Measurements from ENCODE around the gene MYZAP. TPM values are rescaled to one million over a fixed set of nuclear protein-coding genes. Genes with fewer than 3 reads are reported as not detected.
A peak's percentile ranks its signal among the peaks of the same experiment; 100 is the strongest.

MYZAP gene
- total RNA-seq, 3 donors from 2014 or later, result 12.1 to 23.0 (median 16.7) TPM

GRCh38 chr15:57619746-57620145 lies 28.0 kb downstream of the MYZAP start:
- Histone ChIP-seq H3K36me3 (peaks cover 3% of the 10 kb centered on the region), H3K27ac (no peak overlapping the region), H3K9me3 (no peaks in the 10 kb centered on the region), H3K4me1 (no peaks in the 10 kb centered on the region), H3K4me3 (no peak overlapping the region), H3K27me3 (no peaks in the 10 kb centered on the region)
- no peak for TF ChIP-seq CTCF (IDR thresholded peaks at IDR 0.05)
- TF ChIP-seq POLR2AphosphoS5 (IDR thresholded peaks at IDR 0.05), result no peak
- TF ChIP-seq POLR2A (IDR thresholded peaks at IDR 0.05), result no peak
- intact Hi-C loops (cut with DNase I; ENCODE audit: low total_unique reads), result no loop called here
- no peak for DNase-seq (ENCODE audit: low spot score in 2 of 2)

GRCh38 chr15:57624730-57625129 lies 33.0 kb downstream of the MYZAP start:
- TF ChIP-seq POLR2A (IDR thresholded peaks at IDR 0.05) (no peak), POLR2AphosphoS5 (IDR thresholded peaks at IDR 0.05) (no peak), CTCF (IDR thresholded peaks at IDR 0.05) (no peak)
- H3K27ac ChIP-seq, result no peak overlapping the region
- no peaks in the 10 kb centered on the region for H3K27me3 ChIP-seq
- no peak for DNase-seq (ENCODE audit: low spot score in 2 of 2)
- H3K9me3 ChIP-seq, result no peaks in the 10 kb centered on the region
- H3K36me3 ChIP-seq, result peaks cover 3% of the 10 kb centered on the region
- H3K4me3 ChIP-seq, result no peak overlapping the region
- no peaks in the 10 kb centered on the region for H3K4me1 ChIP-seq
- intact Hi-C loops (cut with DNase I; ENCODE audit: low total_unique reads), result no loop called here

GRCh38 chr15:57625703-57626448 lies 34.2 kb downstream of the MYZAP start:
- no peak for DNase-seq (ENCODE audit: low spot score in 2 of 2)
- intact Hi-C loops (cut with DNase I; ENCODE audit: low total_unique reads), result no loop called here
- no peaks in the 10 kb centered on the region for H3K9me3 ChIP-seq
- no peaks in the 10 kb centered on the region for H3K27me3 ChIP-seq
- no peak overlapping the region for H3K27ac ChIP-seq
- no peak overlapping the region for H3K4me3 ChIP-seq
- H3K36me3 ChIP-seq, result peaks cover 3% of the 10 kb centered on the region
- no peak for TF ChIP-seq CTCF (IDR thresholded peaks at IDR 0.05)
- TF ChIP-seq POLR2A (IDR thresholded peaks at IDR 0.05), result no peak
- no peak for TF ChIP-seq POLR2AphosphoS5 (IDR thresholded peaks at IDR 0.05)
- H3K4me1 ChIP-seq, result no peaks in the 10 kb centered on the region

GRCh38 chr15:57626713-57627440 lies 35.2 kb downstream of the MYZAP start:
- Histone ChIP-seq H3K9me3 (no peaks in the 10 kb centered on the region), H3K36me3 (peaks cover 3% of the 10 kb centered on the region), H3K4me1 (no peaks in the 10 kb centered on the region), H3K27ac (peak overlapping the region in 1 of 2 donors; percentile 27), H3K4me3 (no peak overlapping the region), H3K27me3 (no peaks in the 10 kb centered on the region)
- no peak for DNase-seq (ENCODE audit: low spot score in 2 of 2)
- TF ChIP-seq POLR2A (IDR thresholded peaks at IDR 0.05), result no peak
- TF ChIP-seq POLR2AphosphoS5 (IDR thresholded peaks at IDR 0.05), result no peak
- no peak for TF ChIP-seq CTCF (IDR thresholded peaks at IDR 0.05)
- intact Hi-C loops (cut with DNase I; ENCODE audit: low total_unique reads), result no loop called here
